ENCODE data around the gene PALD1. TPM values are rescaled to one million over a fixed set of nuclear protein-coding genes. Genes with fewer than 3 reads are reported as not detected.

Gene PALD1
- polyA plus RNA-seq, 2 of the 4 experiments (the other 2 are of a cell fraction), result 3.6 to 5.5 TPM

DNA sequence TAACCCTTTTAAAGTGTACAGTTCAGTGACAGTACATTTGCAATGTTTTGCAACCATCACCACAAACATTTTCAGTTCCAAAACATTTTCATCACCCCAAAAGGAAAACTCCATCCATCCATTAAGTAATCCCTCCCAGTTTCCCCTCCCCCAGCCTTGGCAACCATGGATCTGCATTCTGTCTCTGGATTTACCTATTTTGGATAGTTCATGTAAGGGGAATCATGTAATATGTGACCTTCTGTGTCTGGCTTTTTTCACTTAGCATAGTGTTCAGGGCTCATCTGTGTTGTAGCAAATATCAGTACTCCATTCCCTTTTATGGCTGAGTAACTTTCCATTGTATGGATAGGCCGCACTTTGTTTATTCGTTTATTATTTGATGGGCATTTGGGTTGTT lies 13.0 kb downstream of the PALD1 start:
- no peak overlapping the region for H3K27ac ChIP-seq
- no peaks in the 10 kb centered on the region for H3K9me3 ChIP-seq
- no peak overlapping the region for H3K4me2 ChIP-seq
- ChIA-PET CTCF (no interaction called here), POLR2A (no interaction called here)
- FAIRE-seq (no peak), DNase-seq (ENCODE audit: low read depth in 1 of 2, low spot score in 1 of 2) (no peak), ATAC-seq (no peak)
- TF ChIP-seq ZSCAN20 (CRISPR knock-in tag; IDR thresholded peaks at IDR 0.05) (no peak), ELK1 (IDR thresholded peaks at IDR 0.05; ENCODE audit: low read depth, low read length) (no peak), PHF8 (IDR thresholded peaks at IDR 0.05; ENCODE audit: borderline replicate concordance, low read depth) (no peak), GATA3 (IDR thresholded peaks at IDR 0.05; ENCODE audit: borderline replicate concordance) (no peak), FOSB (CRISPR knock-in tag; IDR thresholded peaks at IDR 0.05) (no peak), ATOH8 (CRISPR knock-in tag; IDR thresholded peaks at IDR 0.05; ENCODE audit: low read depth) (no peak), CHD2 (IDR thresholded peaks at IDR 0.05; ENCODE audit: low read length, partially characterized antibody) (no peak), HOXB13 (CRISPR knock-in tag; IDR thresholded peaks at IDR 0.05; ENCODE audit: low read depth) (no peak), JUN (IDR thresholded peaks at IDR 0.05) (no peak), E2F6 (IDR thresholded peaks at IDR 0.05; ENCODE audit: borderline replicate concordance, low read depth) (no peak), POLR2A (IDR thresholded peaks at IDR 0.05; ENCODE audit: low read length) (no peak), RFX5 (IDR thresholded peaks at IDR 0.05) (no peak), NR3C1 (IDR thresholded peaks at IDR 0.05) (no peak)
- TF ChIP-seq, protein P1, sequence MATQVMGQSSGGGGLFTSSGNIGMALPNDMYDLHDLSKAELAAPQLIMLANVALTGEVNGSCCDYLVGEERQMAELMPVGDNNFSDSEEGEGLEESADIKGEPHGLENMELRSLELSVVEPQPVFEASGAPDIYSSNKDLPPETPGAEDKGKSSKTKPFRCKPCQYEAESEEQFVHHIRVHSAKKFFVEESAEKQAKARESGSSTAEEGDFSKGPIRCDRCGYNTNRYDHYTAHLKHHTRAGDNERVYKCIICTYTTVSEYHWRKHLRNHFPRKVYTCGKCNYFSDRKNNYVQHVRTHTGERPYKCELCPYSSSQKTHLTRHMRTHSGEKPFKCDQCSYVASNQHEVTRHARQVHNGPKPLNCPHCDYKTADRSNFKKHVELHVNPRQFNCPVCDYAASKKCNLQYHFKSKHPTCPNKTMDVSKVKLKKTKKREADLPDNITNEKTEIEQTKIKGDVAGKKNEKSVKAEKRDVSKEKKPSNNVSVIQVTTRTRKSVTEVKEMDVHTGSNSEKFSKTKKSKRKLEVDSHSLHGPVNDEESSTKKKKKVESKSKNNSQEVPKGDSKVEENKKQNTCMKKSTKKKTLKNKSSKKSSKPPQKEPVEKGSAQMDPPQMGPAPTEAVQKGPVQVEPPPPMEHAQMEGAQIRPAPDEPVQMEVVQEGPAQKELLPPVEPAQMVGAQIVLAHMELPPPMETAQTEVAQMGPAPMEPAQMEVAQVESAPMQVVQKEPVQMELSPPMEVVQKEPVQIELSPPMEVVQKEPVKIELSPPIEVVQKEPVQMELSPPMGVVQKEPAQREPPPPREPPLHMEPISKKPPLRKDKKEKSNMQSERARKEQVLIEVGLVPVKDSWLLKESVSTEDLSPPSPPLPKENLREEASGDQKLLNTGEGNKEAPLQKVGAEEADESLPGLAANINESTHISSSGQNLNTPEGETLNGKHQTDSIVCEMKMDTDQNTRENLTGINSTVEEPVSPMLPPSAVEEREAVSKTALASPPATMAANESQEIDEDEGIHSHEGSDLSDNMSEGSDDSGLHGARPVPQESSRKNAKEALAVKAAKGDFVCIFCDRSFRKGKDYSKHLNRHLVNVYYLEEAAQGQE (IDR thresholded peaks at IDR 0.05), result no peak
- TF ChIP-seq, protein P2, sequence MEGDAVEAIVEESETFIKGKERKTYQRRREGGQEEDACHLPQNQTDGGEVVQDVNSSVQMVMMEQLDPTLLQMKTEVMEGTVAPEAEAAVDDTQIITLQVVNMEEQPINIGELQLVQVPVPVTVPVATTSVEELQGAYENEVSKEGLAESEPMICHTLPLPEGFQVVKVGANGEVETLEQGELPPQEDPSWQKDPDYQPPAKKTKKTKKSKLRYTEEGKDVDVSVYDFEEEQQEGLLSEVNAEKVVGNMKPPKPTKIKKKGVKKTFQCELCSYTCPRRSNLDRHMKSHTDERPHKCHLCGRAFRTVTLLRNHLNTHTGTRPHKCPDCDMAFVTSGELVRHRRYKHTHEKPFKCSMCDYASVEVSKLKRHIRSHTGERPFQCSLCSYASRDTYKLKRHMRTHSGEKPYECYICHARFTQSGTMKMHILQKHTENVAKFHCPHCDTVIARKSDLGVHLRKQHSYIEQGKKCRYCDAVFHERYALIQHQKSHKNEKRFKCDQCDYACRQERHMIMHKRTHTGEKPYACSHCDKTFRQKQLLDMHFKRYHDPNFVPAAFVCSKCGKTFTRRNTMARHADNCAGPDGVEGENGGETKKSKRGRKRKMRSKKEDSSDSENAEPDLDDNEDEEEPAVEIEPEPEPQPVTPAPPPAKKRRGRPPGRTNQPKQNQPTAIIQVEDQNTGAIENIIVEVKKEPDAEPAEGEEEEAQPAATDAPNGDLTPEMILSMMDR (IDR thresholded peaks at IDR 0.05), result no peak
- TF ChIP-seq, protein P3, sequence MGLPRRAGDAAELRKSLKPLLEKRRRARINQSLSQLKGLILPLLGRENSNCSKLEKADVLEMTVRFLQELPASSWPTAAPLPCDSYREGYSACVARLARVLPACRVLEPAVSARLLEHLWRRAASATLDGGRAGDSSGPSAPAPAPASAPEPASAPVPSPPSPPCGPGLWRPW (IDR thresholded peaks at IDR 0.05), result no peak
- no peaks in the 10 kb centered on the region for H3K4me1 ChIP-seq
- no peak overlapping the region for H3K4me3 ChIP-seq
- 92% methylated on average over 2 of the region's 2 CpGs for WGBS (ENCODE audit: missing lambda C conversion rate)

DNA sequence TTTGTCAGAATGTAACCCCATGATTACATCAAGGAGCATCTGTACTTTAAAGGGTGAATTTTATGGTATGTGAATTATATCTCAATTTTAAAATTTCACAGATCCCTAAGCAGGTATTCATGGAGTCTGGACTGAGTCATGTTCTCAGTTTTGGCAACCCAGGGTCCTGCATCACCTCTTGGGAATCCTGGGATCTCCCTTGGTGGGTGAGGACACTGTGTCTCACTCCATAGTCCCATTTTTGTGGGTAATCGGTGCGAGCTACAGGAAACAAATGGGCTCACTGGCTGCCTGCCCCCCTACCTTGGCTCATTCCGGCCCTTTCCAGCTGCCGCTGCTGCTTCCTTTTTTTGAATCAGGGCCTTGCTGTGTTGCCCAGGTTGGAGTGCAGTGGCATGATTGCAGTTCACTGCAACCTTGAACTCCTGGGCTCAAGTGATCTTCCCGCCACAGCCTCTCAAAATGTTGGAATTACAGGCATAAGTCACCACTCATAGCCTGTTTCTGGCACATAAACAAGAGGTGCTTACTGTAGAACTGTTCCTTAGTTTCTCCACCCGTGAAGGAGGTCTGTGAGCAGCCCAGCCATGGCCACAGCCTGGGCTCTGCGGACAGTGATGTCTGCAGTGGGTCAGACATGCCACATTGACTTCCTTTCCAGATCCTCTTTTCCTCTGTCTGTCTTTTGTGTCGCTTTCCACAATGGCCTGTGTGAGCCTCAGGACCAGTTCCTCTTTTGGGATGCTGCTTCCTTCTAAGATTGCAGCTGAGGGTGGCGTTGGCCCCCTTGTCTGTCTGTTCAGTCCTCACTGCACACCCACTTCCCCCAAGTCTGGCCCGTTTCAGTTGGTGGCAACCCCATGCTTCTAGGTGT lies 14.5 kb downstream of the PALD1 start:
- FAIRE-seq, result no peak
- Histone ChIP-seq H3K4me3 (no peak overlapping the region), H3K4me2 (no peak overlapping the region), H3K4me1 (no peaks in the 10 kb centered on the region), H3K9me3 (no peaks in the 10 kb centered on the region), H3K27ac (no peak overlapping the region)
- no peak for DNase-seq (ENCODE audit: low read depth in 1 of 2, low spot score in 1 of 2)
- ATAC-seq, result no peak
- 87% methylated on average over 10 of the region's 10 CpGs for WGBS (ENCODE audit: missing lambda C conversion rate)
- TF ChIP-seq CBX2 (IDR thresholded peaks at IDR 0.05; ENCODE audit: borderline replicate concordance, low read depth), result no peak
- no peak for TF ChIP-seq ZC3H11A (IDR thresholded peaks at IDR 0.05)
- TF ChIP-seq RNF2 (IDR thresholded peaks at IDR 0.05; ENCODE audit: borderline replicate concordance, low read depth), result no peak
- no peak for TF ChIP-seq KDM5A (IDR thresholded peaks at IDR 0.05)
- no peak for TF ChIP-seq ESRRA (IDR thresholded peaks at IDR 0.05; ENCODE audit: borderline replicate concordance, low read length)
- TF ChIP-seq CBX8 (IDR thresholded peaks at IDR 0.05), result no peak
- no peak for TF ChIP-seq CEBPB (IDR thresholded peaks at IDR 0.05)
- TF ChIP-seq POLR2AphosphoS2 (conservative IDR thresholded peaks at IDR 0.05; ENCODE audit: low read length), result no peak
- no peak for TF ChIP-seq FOSL2 (IDR thresholded peaks at IDR 0.05)
- TF ChIP-seq FOSL2 (CRISPR knock-in tag; IDR thresholded peaks at IDR 0.05), result no peak
- CTCF ChIA-PET, result interaction anchor here (0.6 to 3.2 kb wide), 3 partner anchors 32 to 134 kb away, joined by 3 to 22 read pairs (median 3); no protein-coding TSS in a partner anchor
- POLR2A ChIA-PET, result no interaction called here

Data from A549 (cell line).